Amniotic stem cell (primary cell): Measurements from ENCODE around the gene BLTP3A.
"Not testable (repeated sequence)": the region's sequence is repeated elsewhere in the genome, so short reads cannot be mapped to it uniquely, and the experiment has no call there.

Source experiments
- DNase-seq: peaks from one replicate; lab custom pipeline; 2025; lab: John Stamatoyannopoulos, UW

BLTP3A gene, protein sequence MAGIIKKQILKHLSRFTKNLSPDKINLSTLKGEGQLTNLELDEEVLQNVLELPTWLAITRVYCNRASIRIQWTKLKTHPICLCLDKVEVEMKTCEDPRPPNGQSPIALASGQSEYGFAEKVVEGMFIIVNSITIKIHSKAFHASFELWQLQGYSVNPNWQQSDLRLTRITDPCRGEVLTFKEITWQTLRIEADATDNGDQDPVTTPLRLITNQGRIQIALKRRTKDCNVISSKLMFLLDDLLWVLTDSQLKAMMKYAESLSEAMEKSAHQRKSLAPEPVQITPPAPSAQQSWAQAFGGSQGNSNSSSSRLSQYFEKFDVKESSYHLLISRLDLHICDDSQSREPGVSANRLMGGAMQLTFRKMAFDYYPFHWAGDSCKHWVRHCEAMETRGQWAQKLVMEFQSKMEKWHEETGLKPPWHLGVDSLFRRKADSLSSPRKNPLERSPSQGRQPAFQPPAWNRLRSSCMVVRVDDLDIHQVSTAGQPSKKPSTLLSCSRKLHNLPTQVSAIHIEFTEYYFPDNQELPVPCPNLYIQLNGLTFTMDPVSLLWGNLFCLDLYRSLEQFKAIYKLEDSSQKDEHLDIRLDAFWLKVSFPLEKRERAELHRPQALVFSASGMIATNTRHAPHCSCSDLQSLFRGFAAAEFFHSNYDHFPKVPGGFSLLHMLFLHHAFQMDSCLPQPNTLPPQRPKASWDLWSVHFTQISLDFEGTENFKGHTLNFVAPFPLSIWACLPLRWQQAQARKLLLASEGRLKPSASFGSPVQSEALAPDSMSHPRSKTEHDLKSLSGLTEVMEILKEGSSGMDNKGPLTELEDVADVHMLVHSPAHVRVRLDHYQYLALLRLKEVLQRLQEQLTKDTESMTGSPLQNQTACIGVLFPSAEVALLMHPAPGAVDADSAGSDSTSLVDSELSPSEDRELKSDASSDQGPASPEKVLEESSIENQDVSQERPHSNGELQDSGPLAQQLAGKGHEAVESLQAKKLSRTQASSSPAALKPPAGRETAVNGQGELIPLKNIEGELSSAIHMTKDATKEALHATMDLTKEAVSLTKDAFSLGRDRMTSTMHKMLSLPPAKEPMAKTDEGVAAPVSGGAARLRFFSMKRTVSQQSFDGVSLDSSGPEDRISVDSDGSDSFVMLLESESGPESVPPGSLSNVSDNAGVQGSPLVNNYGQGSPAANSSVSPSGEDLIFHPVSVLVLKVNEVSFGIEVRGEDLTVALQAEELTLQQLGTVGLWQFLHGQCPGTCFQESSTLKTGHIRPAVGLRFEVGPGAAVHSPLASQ (N-terminal part only)

GRCh38 chr6:34791701-34792604 lies at the start of gene BLTP3A:
TSS of gene BLTP3A (plus strand) at chr6:34792083. CDS start at chr6:34792251, 168 bp downstream.
- DNase-seq: peak; percentile 63

DNA sequence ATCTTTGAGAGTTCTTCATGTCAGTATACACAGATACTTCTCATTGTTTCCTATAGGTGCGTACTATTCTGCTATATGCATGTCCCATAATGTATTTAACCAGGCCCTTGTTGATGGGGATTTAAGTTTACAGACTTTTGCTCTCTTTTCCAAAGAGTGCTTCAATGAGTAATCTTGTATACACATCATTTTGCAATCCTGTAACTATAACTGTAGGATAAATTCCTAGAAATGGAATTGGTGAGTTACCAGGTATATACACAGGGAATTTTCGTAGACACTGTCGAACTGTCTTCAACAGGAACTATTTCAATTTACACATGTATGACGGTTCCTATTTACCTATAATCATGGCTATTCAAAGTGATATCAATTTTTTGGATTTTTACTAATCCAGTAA lies 49.8 kb upstream of the BLTP3A start:
- no peak for DNase-seq

DNA sequence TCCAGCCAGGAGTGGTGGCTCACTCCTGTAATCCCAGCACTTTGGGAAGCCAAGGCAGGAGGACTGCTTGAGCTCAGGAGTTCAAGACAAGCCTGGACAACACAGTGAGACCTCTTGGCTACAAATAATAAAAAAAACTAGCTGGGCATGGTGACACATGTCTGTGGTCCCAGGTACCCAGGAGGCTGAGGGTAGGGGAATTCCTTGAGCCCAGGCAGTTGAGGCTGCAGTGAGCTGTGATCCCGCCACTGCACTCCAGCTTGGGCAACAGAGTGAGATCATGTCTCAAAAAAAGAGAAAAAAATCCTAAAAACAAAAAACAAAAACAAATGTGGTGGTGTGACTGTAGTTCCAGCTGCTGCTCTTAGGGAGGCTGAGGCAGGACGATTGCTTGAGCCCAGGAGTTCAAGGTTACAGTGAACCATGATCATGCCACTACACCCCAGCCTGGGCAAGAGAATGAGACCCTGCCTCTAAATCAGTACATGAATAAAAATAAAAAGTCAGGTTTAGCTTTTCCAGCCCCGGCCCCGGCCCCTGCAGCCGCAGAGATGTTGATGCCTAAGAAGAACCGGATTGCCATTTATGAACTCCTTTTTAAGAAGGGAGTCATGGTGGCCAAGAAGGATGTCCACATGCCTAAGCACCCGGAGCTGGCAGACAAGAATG lies 48.1 kb upstream of the BLTP3A start:
- DNase-seq: no peak

GRCh38 chr6:34744294-34744647 lies 47.6 kb upstream of the BLTP3A start:
- DNase-seq: not testable (repeated sequence)

DNA sequence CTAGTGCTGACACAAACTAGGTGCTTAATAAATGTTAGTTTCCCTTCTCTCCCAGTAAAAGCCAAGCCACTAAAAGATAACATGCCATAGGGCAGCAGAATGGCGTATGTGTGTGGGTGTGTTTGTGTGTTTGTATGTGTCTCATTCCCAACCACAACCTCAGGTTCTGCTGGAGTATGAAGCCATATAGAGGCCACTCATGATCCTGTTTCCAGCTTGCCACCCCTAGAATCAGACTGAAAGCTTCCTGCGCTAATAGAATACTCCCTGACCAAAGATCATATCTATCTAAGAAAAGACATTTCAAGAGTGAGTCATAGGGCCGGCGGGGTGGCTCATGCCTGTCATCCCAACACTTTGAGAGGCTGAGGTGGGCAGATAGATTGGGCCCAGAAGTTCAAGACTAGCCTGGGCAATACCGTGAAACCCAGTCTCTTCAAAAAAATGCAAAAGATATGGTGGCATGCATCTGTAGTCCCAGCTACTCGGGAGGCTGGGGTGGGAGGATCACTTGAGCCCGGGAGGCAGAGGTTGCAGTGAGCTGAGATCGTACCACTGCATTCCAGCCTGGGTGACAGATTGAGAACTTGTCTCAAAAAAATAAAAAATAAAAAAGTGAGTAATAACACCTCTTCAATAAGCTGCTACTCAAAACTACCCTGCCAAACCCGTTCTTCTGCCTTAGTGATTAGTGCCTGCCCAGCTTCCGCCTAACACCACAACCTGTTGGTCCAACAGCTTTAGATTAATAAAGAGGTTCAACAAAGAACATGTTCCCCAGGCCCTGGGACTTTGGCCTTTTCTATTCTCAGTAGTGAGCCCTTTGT lies 46.4 kb upstream of the BLTP3A start:
- no peak for DNase-seq

GRCh38 chr6:34746104-34746846 lies 45.6 kb upstream of the BLTP3A start:
- DNase-seq: no peak

GRCh38 chr6:34748757-34749156 lies 43.1 kb upstream of the BLTP3A start:
- no peak for DNase-seq

- DNase-seq: not testable (repeated sequence)
Observed at GRCh38 chr6:34756513-34756856, 35.4 kb upstream of the BLTP3A start.

DNA sequence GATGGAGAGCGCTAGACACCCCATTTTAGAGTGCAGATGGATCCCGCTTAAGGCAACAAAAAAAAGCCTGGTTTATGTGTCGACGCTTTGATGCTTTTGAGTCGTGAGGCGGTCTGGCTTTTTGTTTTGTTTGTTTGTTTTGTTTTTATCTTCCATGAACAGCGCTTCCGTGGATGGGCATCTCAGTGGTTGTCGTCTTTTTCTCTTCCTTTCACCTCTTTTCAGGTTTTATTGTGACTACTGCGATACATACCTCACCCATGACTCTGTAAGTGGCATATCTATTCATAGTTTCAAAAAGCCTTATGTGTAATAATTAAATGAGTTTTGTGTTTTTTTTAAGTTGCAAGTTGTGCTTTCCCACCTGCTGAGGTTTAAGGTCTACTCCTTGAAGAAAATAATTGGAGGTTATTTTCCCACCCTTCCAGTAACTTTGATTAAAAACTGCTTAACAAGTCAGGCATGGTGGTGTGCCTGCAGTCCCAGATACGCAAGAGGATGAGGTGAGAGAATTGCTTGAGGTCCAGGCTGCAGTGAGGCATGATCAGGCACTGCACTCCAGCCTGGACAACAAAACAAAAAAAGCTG lies 34.1 kb upstream of the BLTP3A start:
- no peak for DNase-seq

DNA sequence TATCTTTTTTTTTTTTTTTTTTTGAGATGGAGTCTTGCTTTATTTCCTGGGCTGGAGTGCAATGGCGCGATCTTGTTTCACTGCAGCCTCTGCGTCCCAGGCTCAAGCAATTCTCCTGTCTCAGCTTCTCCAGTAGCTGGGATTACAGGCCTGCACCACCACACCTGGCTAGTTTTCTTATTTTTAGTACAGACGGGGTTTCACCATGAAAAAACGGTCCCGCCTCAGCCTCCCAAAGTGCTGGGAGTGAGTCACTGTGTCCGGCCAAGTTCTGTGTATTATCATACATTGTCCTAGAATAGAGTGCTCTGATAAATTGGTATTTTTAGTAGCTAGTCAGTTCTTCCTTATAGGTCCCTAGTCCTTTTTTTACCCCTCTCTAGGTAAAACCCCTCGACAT lies 31.8 kb upstream of the BLTP3A start:
- DNase-seq: no peak

DNA sequence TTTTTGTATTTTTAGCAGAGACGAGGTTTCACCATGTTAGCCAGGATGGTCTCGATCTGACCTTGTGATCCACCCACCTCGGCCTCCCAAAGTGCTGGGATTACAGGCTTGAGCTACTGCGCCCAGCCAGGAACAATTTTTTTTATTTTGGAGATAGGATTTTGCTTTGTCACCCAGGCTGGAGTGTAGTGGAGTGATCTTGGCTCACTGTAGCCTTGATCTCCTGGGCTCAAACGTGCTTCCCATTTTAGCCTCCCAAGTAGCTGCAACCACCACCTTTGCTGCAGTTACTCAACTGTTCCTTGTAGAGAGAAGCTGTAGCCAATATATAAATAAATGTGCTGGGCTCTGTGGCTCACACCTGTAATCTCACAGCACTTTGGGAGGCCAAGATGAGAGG lies 30.2 kb upstream of the BLTP3A start:
- DNase-seq: not testable (repeated sequence)

GRCh38 chr6:34768148-34768547 lies 23.7 kb upstream of the BLTP3A start:
- no peak for DNase-seq

DNA sequence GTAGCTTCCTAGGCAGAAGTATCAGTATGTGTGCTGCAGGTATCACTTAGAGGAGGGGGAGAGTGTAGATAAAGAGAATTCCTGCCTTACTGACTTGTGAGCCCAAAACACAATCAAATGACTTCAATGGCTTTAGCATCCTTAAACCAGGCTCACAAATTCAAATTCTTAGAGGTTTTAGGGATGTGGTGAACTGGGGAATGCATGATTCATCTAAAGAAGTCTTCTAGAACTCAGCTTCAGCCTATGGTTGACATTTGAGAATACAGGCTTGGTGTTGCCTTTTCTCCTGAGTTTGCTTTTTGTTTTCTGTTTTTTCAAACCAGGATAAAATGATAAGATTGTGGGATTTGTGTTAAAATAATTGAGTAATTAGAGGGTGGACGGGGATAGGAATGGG lies 20.2 kb upstream of the BLTP3A start:
- DNase-seq: peak; percentile 24

DNA sequence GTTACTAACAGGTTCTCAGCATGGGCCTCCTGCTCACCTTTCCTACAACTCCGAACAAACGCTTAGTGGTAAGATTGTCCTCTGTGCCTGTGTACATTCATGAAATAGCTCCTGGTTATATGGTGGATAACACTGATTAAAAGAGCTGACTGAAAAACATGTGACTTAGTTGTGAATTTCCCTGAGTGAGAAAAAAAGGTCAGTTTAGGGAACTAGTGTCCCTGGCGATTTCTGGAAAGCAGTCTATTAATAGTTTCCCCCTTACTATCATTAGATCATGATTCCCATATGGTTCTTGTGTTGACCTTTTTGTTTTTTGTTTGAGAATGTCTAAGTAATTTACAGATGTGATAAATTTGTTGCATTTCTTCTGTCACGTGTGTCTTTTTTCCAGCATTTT lies 18.9 kb upstream of the BLTP3A start:
- no peak for DNase-seq

DNA sequence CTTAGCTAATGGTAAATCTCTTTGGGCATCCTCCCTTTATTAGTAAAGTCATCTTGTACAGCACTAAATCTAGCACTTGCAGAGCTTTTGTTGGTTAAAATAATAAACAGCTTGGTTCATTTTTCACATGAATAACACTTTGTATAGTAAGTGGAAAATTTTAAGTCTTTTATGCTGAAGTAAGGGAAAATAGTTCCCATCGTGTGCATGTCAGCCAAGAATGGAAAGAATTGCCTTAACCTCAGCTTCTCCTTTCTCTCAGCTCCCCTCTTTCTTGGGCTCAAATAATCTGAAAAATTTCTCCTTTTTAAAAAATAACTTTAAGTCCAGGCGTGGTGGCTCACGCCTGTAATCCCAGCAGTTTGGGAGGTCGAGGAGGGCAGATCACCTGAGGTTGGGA lies 18.0 kb upstream of the BLTP3A start:
- DNase-seq: no peak

DNA sequence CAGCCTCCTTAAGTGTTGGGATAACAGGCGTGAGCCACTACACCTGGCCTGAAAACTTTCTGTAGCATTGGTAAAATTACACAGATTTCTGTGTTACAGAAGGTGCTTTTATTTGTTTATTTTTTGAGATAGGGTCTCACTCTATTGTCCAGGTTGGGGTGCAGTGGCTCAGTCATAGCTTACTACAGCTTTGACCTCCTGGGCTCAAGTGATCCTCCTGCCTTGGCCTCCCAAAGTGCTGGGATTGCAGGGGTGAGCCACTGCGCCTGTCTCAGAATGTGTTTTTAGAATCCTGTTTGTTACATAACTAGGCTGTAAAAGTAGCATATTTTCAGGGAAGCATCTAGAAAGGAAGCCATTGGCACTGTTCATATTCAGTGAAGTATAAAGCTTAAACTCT lies 16.9 kb upstream of the BLTP3A start:
- DNase-seq: no peak

DNA sequence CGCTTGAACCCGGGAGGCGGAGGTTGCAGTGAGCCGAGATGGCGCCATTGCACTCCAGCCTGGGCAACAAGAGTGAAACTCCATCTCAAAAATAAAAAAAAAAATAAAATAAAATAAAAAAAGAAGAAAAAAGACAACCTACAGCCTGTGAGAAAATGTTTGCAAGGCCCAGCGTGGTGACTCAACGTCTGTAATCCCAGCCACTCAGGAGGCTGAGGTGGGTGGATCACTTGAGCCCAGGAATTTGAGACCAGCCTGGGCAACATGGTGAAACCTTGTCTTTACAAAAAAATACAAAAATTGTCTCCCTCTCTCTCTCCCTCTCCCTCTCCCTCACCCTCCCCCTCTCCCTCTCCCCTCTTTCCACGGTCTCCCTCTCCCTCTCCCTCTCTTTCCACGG lies 6.5 kb upstream of the BLTP3A start:
- not testable (repeated sequence) for DNase-seq

DNA sequence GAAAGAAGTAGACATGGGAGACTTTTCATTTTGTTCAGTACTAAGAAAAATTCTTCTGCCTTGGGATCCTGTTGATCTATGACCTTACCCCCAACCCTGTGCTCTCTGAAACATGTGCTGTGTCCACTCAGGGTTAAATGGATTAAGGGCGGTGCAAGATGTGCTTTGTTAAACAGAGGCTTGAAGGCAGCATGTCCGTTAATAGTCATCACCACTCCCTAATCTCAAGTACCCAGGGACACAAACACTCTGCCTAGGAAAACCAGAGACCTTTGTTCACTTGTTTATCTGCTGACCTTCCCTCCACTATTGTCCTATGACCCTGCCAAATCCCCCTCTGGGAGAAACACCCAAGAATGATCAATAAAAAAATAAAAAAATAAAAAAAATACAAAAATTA lies 4.7 kb upstream of the BLTP3A start:
- DNase-seq: not testable (repeated sequence)

GRCh38 chr6:34788111-34788510 lies 3.8 kb upstream of the BLTP3A start:
- DNase-seq: no peak
